Iris pigment epithelial cell (primary cell): Measurements from ENCODE around the gene TRAPPC6A.

Experiments
- DNase-seq: peaks from one replicate; pipeline ENCODE4 v3.0.0-alpha.2; 2011; ENCODE audit warnings: low read depth

TRAPPC6A gene

DNA sequence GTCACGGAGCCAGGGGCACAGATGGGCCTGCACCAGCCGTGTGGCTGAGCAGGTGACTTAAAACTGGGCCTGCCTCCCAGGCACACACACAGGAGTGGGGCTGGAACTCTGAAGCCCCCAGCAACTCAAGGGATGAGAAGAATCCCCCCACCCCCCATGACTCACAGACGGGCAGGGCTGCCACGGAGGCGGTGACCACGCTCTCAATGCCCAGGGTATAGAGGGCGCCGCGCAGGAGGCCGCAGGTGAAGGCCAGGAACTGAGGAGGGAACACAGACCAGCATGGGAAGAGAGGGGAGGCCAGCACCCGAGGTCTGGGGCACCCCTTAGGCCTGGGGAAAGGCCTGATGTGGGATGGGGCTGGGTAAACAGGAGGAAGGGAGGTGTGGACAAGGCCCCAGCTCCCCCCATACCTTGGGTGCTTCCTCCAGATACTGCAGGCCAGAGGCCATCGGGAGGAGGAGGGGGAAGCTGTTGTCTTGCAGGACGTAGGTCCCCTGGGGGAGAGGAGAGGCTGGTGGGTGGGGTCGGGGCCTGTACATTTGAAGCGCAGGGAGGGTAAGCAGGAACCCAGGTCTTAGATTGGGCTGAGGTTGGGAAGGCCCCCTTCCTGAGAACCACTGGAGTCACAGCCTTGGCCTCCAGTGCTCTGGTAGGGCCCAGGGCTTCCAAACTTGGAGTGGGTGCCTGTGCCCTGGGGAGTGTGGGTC lies 14.1 kb downstream of the TRAPPC6A start:
- no peak for DNase-seq

DNA sequence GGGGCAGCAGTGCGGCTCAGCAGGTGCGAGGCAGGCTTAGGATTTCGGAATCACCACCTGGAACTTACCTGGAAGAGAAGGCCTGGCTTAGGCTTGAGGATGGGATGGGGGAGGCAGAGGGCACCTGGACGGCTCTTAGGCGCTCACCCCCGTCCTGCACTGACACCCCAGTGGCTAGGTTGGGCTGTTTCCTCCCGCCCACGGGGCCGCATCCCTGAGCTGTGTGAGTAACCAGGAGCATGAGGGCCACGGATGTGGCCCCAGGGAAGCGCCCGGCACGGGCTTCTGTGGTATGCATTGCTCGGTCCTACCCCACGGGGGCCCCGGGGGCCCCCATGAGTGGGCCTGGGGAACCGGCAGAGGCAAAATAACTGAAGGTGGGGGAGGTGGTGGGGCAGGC lies 14.9 kb downstream of the TRAPPC6A start:
- DNase-seq: no peak

- no peak for DNase-seq
Measured at GRCh38 chr19:45162608-45163143, 15.4 kb downstream of the TRAPPC6A start.

DNA sequence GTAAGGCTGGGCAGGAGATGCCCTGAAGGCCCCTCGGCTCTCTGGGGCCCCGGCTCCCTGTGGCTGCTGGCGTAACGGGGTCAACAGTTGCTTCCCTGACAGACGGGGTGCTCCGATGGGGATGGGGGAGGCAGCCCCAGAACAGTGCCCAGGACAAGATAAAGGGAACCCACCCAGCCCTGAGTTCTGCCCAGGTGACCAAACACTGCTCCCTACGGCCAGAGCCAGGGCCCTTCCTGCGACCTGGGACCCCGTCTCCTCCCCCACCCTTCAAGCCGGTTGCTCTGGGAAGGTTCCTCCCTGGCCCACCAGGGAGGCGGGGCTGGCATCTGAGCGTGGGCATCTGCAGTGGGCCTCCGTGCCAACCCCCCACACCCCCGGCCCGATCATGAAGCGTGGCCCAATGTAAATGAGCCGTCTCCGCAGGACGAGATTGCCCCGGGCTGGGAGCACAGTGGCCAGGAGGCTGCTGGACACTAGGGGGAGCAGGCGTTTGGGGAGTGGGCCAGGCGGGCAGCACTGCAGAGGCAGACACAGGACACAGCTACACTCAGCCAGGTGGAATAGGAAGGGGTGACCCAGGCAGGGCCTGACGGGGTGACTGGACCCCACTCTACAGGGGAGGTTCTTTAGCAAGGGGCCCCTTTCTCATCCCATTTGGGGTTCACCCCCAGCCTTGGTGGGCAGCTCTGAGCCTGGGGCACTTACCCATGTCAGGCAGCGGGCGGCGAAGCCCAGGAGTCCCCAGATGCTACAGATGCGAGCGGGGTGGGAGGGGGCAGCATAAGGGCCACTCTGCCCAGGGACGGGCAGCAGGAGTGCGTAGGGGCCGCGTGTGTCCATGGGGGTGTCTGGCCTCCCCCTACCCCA lies 16.1 kb downstream of the TRAPPC6A start:
- peak; percentile 29 for DNase-seq

DNA sequence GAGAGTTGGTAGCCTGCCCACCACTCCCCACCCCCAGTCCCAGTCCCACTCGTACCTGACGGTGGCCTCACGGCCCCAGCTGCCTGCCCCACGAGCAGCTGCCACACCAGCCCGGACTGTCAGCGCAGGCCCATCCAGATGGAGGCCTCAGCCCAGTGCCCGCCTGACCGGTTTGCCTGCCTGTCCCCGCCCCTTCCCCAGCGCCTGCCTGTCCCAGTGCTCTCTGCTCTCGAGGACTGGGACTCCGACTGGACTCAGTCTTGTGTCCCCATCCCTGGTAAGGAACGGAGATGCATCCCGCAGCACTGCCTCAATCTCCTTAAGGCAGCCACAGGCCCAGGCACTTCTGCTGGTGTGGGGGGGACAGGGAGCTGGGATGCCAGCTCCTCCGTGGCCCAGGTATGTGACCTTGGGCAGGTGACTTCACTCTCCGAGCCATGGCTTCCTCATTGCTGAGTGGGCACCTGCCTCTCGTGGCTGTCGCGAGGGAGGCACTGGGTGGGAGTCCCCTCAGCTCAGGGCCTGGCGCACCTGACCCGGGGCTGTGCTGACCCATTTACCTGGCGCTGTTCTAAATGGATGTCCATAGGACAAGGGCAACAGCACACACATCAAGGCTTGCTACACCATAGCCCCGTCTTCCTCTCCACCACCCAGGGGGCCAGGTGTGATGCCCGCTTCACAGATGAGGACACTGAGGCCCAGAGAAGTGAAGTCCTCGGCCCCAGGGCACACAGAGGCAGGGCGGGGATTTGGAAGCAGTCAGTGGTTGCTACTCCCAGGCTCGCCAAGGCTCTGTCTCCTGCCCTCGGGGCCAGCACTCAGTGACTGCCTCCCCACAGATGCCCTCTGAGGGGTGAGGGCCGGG lies 16.9 kb downstream of the TRAPPC6A start, which contains the start of gene NKPD1:
TSS of gene NKPD1 (minus strand) at position 113 of the 868 bp plus-strand sequence. CDS start 832 bp downstream, outside the sequence.
- DNase-seq: no peak

- DNase-seq: no peak
Measured at GRCh38 chr19:45159971-45160324, 18.1 kb downstream of the TRAPPC6A start.

DNA sequence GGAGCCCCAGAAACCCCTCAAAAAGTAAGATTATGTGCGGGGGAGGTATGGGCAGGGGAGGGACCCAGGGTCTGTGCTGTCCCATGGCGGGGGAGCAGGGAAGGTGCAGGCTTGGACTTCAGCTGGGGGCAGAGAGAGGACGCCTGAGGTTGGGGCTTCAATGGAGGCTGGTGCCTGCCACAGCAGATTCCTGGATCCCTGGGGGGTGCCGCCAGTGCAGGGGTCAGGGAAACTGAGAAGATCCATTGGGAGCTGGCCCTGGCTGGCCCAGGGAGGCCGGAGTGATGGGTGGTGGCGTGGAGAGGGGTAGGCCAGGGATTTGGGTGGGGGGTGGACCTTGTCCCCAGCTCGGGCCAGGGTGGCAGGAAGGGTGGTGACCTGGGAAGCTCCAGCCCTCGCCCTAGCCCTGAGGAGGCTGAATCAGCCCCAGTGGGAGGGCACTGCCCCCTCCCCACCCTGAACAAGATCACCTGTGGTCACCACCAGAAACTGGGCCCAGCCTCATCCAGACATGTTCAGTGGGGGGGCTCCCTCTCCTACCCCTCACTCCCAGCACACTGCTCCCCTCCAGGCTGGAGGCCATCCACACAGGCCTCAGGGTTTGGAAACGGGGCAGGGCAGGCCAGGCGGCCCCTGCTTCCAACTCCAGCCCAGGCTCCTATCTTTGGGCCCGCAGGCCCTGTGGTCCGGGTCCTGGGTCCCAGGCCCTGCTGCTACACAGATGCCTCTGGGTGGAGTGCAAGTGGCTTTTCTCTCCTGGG lies 18.6 kb downstream of the TRAPPC6A start:
- no peak for DNase-seq

DNA sequence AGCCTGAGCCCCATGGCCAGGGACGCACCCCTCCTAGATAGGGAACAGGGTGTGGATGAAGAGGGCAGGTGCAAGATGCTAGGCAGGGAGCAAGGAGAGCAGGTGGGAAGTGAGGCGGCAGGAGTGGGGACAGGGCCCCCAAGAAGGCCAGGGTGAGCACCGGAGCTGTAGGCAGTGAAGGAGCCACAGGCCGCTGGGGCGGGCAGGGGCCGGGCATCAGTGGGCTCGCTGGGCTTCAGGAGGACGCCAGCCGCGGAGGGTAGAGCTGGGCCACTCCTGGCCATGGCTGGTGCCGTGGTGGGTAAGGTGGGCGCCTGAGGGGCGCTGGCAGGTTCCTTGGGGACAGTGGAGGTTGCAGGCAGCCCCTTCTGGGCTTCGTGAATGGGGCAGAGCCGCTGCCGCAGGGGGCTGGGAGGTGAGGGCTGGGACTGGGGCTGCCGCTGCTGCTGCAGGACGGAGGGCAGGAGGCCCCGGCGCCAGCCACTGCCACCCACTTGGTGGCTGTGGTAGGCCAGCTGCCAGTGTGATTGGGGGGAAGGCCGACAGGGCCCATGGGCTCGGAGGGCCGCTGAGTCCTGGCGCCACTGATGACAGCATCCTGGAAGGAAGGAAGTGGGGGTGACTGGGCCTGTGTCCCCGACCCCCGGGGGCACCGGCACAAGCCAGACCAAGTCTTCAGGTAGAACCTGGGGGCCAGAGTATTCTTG lies 19.4 kb downstream of the TRAPPC6A start:
- DNase-seq: no peak

- no peak for DNase-seq
Measured at GRCh38 chr19:45156751-45157150, 21.3 kb downstream of the TRAPPC6A start.

DNA sequence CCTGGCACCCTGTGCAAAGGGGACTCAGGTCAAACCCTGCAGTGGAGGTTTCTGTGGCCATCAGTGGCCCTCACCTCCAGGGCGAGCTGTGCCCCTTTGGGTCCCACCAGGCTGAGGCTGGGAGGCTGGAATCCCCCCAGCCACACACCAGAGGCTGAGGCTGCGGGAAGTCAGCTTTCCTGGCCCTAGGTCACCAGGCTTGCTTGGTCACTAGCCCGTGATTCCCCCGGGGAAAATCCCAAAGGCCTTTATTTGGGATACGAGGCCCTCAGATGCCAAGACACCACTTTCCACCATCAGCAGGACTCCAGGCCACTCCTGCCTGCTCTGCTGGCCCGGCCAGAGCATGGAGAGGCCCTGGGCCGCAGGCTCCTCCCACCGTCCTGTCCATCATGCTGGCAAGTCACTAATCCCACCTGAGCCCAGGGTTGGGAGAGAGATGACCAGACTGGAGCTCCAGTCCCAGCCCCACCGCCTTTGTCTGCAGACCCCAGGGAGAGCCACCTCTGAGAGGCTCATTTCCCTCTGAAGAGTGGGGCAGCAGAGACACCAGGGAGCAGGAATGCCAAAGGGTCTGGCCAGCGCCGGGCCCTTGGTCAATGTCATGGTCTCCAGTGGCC lies 21.9 kb downstream of the TRAPPC6A start:
- no peak for DNase-seq

DNA sequence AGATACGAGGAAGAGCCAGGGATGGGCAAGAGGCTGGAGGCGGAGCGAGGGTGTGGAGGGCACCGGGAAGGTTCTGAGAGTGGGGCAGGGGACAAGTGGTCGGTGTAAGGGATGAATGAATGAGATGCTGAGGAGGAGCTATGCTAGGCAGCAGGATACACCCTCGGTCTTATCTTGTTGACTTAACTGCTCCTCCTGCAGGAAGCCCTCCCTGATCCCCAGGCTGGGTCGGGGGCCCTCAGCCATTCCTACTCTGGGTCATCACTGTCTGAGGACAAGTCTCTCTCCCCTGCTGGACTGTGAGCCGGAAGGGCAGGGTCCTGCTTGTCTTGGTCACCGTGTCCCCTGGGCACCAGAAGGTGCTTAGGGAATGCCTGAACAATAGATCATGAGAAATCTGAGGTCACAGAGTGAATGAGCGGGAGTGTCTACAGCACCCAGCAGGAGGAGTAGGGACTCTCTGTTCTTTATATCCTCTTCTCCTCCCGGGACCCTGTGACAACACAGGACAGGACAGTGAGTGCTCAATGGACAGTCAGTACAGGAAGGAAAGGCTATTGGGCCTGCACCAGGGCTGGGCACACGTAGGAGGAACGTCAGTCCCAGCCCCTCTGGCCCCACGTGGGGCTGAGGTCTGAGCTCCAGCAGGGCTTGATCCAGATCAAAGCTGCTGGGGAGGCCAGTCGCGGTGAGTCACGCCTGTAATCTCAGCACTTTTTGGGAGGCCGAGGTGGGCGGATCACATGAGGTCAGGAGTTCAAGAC lies 23.8 kb downstream of the TRAPPC6A start:
- peak; percentile 96 for DNase-seq

- peak; percentile 65 for DNase-seq
Measured at GRCh38 chr19:45153339-45154063, 24.5 kb downstream of the TRAPPC6A start.

DNA sequence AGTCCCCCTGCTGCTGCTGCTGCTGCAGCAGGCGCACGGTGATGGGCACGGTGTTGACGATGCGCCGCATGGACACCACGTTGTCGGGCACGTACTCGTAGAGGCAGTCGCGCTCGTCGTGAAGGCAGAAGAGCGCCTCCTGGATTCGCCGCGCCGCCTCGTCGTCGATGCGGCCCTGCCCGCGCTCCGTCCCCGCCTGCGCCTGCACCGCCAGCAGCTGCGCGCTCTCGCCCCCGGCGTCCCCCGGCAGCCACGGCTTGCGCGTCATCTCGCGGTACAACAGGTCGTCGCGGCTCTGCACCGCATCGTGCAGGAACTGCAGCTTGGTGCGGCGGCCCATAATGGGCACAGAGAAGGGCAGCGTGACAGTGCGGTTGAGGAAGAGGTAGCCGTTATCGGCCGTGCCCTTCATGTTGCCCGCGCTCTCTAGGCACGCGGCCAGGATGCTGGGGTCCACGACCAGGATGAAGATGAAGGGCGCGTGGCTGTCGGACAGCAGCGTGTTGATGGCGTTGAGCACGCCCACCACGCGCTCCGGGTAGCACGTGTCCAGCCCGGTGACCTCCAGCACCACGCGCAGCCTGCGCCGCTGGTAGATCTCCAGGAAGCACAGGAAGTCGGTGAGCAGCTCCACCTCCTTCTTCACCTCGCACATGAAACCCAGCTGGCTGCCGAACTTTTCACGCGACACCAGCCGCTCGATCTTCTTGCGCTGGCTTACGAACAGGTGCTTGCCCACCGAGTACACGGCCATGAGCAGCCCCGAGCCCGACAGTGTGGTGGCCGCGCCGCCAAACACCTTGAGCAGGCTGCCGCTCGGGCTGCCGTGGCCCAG lies 25.3 kb downstream of the TRAPPC6A start:
- DNase-seq: peak; percentile 66

- DNase-seq: no peak
Measured at GRCh38 chr19:45151821-45152503, 26.1 kb downstream of the TRAPPC6A start.

DNA sequence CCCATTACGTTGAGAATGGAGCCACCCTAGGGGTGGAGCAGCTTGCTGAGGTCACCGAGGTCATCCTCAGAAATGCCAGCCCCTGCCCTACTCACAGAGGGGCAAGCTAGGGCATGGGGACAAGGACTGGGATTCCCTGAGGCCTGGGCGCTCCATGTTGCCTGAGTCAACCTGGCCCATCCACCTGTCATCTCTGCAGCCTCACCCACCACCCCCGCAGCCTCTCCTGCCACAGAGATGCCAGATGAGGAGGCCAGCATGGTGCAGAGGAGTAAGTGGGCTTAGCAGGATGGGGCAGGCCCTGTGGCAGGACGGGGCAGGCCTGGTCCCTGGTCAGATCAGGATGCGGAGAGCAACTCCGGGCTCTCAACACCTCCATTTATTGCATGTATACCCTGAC lies 26.7 kb downstream of the TRAPPC6A start:
- no peak for DNase-seq

DNA sequence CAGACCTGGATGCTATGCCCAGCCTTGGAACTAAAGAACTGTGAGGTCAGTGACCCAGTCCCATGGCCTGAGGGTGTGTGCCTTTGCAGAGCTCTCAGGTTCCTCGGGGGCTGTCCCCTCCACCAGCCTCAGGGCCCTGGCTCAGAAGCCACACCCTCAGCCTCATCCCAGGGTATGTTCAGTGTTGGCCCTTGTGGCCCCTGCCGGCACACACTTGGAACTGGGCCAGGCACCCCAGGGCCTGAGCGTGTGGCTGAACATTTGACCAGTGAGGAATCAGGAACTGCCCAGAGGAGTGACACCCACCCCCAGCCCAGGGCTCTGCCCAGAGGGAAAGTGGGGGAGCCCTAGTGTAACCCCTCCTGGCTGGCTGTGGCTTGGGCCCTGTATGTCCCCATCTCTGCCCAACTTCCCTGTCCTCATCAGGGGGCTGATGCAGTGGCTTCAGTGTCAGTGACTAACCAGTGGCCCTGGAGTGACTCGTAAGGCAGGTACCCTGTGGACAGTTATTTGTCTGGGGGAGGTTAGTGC lies 27.2 kb downstream of the TRAPPC6A start:
- no peak for DNase-seq

- DNase-seq: no peak
Measured at GRCh38 chr19:45150180-45150579, 27.9 kb downstream of the TRAPPC6A start.
